Fibroblast of upper back skin (primary cell): ENCODE measurements around the gene SUSD1.

Source experiments
- DNase-seq: peaks from one replicate; pipeline ENCODE4 v3.0.0-alpha.2; 2013

The SUSD1 gene

DNA sequence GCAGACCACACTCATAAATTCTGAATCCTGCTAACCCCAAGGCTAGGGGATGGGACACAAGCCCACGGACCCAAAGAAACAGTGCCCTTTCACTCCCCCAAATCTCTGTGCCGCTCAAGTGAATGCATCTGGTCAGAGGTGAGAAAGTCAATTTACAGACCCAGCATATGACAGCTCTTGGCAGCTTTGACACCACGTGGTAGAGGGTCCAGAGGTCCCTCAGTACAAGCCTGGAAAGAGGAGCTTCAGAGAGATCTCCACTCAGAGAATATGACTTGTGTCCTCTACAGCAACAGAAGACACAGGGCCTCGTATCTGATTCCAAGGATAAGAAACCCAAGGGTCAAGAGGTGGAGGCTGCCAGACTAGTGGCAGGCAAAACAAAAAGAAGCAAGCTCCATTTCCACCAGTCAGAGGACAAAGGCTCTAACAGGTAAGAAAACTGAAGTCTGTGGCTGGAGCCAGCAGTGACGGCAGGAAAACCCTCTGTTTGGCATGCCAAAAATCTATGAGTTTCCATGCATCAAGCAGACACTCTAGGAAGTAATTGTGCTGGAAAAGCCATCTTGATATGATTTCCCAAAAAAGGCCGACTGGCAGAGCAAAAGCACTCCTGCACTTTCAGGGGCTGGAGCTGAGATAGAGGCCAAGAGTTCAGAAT, 139.8 kb downstream of the SUSD1 start:
- DNase-seq = peak; percentile 8

DNA sequence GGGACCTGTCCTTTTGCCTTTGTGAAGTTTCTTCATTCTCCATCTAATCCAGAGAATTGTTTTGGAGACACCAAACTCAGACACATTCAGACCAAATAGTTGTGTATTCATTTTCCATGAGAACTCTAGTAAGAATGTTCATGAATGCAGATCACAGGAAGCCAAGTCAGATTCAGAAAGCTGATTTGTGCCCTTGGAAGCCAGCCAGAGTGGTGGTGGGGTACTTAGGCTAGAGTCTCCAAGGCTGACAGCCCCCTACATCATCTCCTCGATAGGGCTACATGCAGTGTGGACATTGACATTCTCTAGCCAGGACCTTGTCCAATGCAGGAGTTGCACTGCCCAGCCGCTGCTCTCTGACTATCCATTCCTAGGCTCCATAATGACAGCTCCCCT, 140.9 kb downstream of the SUSD1 start:
- DNase-seq = peak; percentile 51

DNA sequence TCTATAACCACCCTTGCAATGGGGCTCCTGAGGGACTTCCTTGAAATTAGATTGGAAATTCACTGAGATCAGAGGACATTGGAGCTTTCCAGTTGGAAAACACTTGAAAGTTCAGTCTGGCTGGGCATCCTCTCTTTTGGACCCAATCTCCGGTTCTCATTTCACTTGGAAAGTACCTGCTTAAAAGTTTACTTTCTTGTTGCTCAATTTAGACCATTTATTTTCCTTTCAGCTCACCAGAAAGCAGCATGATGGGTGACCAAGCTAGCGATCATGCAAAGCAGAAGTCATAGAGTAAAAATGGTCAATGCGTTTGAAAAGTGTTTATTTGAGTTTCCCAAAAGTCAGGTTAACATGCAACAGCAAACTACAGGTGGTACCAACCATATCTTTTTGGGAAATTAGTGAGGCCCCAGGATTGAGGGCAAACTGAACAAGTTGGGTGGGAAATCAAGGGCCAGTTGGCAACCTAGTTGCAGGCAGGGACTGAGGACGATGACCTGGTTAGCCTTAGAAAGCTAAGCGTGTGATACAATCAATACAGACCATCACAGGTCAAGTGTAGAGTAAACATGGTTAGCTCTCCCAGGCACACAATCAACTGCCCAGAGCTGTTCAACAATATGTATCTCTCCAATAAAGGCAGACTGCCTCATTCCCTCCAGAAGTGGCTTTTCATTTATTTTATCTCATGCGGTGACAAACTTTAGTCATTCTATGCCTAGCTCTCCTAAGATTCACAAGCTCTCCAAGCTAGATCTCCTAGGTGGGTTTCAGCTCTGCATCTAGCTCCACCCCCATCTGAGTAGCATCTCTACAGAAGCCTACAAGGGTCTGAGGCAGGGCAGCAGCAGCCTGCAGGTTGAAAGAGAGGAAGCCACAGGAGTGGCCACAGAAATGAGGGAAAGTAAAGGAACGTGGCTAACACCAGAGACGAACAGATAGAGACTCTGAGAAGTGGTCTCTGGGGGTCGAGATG, 141.6 kb downstream of the SUSD1 start:
- DNase-seq = no peak

DNA sequence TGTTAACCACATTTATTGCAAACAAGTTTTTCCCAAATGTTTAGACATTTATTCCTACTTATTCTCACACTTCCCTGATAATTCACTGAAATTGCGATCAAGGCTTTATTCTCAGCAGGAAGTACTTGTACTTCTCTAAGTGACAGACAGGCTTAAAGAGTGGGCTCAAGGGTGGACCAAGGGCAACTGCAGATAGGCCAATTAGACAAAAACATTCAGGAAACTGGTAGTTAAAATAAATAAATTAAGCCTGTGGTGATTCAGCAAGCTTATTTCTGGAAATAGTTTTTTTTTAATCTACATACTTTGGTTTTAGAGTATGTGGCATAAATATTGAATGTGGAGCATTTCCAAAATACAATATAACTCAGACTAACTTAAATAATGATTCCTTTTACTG, 142.4 kb downstream of the SUSD1 start:
- DNase-seq = peak; percentile 72

DNA sequence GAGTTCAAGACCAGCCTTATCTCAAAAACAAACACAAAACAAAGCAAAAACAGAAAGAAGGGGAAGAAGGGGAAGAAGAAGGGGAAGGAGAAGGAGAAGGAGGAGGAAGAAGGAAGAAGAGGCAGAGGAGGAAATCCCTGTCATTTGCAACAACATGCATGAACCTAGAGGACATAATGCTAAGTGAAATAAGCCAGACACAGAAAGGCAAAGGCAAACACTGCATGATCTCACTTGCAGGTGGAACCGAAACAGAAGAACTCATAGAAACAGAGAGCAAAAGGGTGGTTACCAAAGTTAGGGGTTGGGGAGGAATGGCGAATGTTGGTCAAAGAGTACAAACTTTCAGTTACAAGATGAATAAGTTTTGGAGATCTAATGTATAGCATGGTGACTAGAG, 143.1 kb downstream of the SUSD1 start:
- DNase-seq = no peak

DNA sequence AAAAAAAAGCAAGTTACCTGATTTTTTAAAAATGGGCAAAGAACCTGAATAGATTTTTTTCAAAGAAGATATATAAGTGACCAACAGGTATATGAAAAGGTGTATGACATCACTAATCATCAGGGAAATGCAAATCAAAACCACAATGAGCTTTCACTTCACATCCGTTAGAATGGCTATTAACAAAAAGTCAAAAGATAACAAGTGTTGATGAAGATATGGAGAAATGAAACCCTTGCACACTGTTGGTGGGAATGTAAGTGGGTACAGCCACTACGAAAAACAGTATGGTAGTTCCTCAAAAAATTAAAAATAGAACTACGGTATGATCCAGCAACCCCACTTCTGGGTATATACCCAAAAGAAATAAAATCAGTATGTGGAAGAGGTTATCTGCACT, 143.7 kb downstream of the SUSD1 start:
- no peak for DNase-seq

DNA sequence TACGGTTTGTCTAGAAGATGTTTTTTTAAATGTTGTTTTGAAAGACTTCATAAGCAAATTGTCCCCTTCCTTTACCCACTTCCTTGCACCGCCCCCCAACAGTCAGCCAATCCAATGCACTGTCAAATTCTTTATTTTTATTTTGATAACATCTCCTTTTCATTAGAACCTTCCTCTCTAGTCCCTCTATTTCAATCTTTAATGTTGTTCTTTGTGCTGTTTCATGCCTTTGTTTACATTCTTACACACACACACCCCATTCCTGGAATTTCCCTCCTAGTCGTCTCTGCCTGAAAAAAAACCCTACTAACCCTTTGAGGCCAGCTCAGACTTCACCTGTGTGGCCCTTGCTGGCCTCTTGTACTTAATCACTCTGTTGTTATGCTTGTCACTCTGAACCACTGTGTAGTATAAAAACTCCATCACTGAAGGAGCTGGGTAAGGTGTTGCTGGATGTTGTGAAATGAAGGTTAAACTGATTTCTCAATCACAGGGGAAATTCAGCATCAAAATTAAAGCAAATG, 145.1 kb downstream of the SUSD1 start:
- DNase-seq = peak; percentile 62

DNA sequence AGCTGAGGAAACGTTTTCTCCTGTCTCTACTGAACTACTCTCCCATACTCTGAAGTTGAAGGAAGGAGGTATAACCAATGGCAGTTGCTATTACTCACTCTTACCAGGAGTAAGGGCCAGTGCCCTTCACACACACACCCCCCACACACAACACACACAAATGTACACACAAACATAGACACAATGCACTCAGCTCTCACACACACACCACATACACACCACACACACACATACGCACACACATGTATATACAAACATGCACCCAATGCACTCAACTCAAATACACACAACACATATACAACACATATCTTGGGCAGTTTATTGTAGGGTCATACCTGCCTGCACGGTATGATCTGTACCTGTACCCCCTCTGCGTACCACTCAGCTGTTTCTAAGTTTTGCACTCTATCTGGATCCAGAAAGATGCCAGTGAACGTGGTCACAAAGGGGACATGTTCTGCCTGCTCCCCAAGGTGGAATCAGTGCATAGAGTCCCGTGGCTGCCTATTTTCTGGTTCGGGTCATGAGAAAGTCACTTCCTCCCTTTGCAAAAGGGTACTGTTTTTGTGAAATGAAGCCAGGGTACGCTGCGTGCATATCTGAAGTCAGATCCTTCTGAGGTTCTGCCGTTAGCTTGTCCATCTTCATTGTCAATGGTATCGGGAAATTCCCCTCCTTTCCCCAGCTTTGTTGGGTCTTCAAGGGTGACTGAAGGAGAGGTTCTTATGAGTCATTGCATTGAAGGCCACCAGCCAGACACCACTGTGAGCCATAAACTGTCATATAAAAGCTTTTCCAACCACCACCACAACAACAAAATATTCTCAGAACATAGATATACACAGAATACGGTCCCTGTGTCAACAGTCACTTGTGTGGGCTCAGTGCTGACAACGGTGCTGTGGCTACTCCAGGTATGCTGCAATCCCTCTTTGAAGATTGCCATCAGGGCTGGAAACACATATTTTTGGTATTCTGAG, 146.6 kb downstream of the SUSD1 start:
- DNase-seq = no peak

DNA sequence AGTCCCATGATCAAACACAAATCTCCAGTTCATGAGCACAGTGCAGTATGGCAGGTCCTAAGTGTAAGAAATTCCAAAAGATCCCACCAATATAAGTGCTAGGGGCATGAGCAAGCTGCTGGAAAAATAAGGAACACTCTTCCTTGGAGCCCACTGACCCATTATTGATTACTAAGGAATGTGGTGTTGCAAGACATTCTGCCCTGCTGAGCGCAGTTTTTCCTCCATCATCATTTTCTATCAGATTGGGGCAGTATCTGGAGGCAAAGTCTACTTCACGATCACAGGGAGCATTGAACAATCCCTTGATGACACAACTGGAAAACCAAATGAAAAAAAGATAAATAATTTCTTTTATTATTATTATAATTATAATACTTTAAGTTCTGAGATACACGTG, 149.2 kb downstream of the SUSD1 start:
- no peak for DNase-seq

DNA sequence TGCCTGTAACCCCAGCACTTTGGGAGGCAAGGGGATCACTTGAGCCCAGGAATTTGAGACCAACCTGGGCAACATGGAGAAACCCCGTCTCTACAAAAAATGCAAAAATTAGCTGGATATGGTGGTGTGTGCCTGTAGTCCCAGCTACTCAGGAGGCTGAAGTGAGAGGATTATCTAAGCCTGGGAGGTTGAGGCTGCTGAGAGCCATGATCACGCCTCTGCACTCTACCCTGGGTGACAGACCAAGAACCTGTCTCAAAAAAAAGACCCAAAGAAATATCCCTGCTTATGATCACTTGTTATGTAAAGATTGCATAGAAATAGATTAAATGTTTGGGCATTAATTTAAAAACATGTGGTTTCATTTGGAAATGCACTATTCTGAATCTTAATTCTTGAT, 153.4 kb downstream of the SUSD1 start:
- no peak for DNase-seq

DNA sequence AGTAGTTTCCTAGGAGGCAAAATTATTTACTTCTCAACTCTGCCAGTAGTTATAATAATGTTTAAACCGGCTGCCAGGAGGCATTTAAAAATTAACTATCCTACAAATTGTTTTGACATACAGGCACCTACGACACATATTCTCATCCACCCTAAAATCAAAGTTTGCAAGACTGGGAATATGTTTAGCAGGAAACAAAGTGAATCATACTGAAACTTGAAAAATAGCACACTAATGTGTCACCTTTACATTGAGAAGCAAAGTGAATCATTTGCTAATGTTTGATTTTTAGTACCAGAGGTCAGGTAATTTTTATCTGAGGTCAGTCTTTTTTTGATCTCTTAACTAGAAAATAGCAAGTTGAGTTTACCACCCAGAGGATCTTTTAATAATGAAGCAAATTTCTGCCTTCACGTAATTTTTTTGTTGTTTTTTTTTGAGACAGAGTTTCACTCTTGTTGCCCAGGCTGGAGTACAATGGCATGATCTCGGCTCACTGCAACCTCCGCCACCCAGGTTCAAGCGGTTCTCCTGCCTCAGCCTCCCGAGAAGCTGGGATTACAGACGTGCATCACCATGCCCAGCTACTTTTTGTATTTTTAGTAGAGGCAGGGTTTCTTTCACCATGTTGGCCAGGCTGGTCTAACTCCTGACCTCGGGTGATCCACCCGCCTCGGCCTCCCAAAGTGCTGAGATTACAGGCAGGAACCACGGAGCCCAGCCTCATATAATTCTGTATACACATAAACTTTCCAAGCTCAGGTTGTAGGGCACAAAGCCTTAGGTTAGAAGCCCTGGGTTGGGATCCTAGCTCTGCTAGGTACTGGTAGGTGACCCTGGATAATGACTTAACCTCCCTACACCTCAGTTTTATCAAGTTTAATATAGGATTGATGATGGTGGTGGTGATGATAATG, 154.2 kb downstream of the SUSD1 start:
- peak; percentile 68 for DNase-seq

DNA sequence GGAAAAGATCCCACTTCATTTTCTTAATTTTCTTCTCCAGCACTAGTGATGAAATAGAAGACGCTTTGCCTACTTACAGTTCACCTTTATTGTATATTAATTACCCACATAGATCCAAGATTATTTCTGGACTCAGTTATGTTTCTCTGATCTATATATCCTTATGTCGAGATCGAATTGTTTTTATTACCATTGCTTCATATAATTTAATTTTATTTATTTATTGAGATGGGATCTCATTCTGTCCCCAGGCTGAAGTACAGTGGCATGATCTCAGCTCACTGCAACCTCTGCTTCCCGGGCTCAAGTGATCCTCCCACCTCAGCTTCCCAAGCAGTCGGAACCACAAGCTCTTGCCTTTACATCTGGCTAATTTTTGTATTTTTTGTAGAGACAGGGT, 157.2 kb downstream of the SUSD1 start:
- no peak for DNase-seq

DNA sequence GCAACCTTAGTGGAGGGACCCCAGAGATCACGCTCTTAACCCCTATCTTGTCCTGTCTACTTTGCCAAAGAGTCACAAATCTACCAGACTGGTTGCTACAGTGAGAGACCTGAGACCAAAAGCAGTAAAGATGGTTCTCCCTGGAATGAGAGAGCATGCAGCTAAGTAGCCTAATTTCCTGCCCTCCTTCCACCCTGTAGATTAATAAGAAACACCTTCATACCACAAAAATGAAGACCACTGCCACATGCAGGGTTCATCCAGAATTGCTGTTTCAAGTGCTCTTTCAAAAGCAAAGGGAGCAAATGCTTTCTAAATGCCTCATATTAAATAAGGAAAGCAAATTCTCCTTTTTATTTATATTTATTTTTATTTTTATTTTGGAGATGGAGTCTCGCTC, 159.4 kb downstream of the SUSD1 start:
- no peak for DNase-seq

DNA sequence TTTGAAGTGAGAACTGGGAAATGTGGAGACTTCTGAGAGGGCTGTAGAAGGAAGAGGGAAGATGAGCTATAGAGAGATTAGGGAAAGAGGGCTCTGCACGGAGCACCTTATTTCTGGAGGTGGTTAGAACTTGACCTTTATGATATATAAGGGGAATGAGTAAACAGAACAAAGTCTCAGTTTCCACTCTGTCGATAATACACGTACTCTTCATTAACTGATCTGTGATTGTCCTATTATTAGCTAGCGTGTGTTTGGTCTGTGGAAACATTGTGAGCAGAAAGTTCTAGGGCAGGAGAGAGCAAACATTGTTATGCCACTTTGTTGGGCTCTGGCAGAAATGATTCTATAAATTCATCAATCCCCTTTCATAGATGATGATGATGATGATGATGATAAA, 159.9 kb downstream of the SUSD1 start:
- no peak for DNase-seq

DNA sequence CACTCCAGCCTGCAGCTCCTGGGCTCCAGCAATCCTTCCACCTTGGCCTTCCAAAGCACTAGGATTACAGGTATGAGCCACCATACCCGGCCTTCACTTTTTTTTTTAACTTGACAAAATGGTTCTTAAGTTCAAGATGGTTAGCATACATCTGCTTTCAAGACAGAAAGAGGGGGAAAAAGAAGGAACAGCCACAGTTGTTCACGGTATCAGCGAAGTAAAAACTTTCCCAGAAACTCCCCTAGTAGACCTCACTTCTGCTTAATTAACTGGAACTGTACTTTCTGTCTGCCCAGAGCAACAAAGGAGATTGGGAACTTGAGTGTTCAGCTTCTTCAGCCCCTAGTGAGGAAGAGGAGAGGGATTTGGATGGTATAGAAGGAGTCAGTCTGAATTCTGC, 161.8 kb downstream of the SUSD1 start:
- no peak for DNase-seq

DNA sequence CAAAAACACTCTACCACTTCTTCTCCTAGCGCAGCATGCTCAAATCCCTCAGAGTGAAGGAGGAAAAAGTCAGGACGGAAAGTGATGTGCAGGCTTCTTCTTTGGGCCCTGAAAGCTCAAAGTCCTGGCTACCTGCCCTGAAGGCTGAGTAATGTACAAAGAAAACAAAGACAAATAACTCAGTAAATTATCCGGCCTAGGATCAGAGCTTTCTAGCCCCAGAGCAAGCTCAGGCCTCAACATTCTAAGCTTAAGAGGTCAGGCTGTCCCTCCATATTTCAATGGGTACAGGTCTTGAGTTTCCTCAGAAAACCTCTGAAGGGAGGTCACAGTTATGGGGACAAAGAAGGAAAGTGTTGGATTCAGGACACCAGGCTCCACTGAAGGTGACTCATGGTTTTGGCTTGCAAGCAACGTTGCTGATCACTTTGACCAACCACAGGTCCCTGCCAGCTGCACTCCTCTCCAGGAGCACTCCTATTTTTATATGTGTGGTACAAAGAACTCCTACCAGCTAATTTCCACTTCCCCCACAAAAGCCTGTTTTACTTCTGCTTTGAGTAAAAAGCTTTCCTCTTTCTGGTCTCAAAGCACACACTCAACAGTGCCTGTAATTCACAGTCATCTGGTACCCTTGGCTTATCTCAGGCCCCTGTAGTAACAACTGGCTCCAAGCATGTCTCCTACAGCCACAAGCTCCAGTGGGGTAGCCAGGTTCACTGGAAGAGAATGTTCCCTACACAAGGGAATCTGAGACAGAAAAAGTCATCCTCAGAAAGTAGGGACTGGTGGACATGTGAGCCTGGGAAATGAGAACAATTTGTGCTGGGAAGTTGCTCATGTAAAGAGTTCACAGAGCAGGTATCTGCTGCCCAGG, 162.8 kb downstream of the SUSD1 start:
- DNase-seq = peak; percentile 95

DNA sequence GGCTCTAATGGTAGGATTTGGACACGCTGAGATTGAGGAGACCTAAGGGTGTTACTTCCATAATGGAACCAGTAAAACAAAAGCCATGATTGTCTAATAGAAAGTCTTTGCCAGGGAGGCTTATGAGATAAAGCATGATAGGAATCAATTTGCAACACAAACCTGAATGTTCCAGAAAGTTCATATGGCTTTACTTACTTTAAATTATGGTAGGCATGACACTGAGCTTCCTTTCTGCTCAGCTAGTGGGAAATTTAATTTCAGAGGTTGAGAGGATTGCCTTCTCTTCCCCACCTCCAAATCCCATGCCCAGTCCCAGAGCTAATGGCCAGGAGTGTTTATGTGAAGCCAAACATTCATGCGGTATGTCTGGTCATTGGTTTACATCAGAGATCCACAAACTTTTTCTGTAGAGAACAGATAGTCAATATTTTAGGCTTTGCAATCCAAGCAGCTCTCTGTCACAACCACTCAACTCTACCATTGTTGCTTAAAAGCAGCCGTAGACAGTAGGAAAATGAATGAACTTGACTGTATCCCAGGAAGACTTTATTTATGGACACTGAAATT, 164.0 kb downstream of the SUSD1 start:
- no peak for DNase-seq

DNA sequence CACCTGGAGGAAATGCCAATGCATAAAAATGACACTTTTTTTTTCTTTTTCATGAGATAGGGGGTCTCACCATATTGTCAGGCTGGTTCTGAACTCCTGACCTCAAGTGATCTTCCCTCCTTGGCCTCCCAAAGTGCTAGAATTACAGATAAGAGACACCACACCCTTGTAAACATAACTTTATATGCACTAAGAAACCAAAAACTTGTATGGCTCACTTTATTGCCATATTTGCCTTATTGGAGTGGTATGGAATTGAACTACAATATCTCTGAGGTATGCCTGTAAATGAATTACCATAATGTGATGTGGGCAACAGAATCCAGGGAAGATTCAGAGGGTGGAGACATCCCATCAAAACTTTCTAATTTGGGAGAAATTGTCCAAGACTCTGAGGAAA, 164.6 kb downstream of the SUSD1 start:
- no peak for DNase-seq

DNA sequence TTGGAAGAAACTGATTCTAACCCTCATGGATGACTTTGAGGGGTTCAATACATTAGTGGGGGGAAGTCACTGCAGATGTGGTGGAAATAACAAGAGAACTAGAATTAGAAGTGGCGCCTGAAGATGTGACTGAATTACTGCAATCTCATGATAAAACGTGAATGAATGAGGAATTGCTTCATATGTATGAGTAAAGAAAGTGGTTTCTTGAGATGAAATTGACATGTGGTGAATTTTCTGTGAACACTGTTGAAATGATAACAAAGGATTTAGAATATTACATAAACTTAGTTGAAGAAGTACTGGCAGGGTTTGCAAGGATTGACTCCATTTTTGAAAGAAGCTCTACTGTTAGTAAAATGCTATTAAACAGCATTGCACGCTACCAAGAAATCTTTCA, 165.4 kb downstream of the SUSD1 start:
- DNase-seq = peak; percentile 32

DNA sequence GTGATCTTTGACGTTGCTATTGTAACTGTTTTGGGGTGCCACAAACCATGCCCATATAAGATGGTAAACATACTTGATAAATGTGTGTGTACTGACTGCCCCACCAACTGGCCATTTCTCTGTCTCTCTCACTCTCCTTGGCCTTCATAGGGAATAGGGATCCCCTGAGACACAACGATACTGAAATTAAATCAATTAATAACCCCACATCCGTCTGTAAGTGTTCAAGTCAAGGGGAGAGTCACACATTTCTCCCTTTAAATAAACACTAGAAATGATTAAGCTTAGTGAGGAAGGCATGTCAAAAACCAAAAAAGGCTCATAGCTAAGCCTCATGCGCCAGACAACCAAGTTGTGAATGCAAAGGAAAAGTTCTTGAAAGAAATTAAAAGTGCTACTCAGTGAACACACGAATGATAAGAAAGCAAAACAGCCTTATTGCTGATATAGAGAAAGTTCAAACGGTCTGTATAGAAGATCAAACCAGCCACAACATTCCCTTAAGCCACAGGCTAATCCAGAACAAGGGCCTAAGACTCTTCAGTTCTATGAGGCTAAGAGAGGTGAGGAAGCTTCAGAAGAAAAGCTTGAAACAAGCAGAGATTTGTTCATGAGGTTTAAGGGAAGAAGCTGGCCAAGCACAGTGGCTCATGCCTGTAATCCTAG, 167.4 kb downstream of the SUSD1 start:
- DNase-seq = no peak
